H9 (cell line): ENCODE results near the gene FLOT2. TPM values are rescaled to one million over a fixed set of nuclear protein-coding genes. Genes with fewer than 3 reads are reported as not detected.

ENCODE experiments used
- DNase-seq: peaks from one replicate; pipeline ENCODE4 v3.0.0-alpha.2; 2017
- H2AFZ ChIP-seq: one replicate; pipeline ENCODE4 v1.6.1; 2013; ENCODE audit warnings: mild to moderate bottlenecking, low read length, control low read depth, moderate library complexity
- H2AK5ac ChIP-seq: 2 replicates; pipeline ENCODE4 v1.6.1; 2013; ENCODE audit warnings: low read length, control low read depth, mixed read lengths; ENCODE audit not compliant: insufficient read length
- H2BK120ac ChIP-seq: one replicate; pipeline ENCODE4 v1.6.1; 2013; ENCODE audit warnings: low read depth, mild to moderate bottlenecking, low read length, control low read depth, inconsistent platforms; ENCODE audit not compliant: poor library complexity, severe bottlenecking
- H2BK12ac ChIP-seq: 2 replicates; pipeline ENCODE4 v1.6.1; 2013; ENCODE audit warnings: low read length, control low read depth, mixed read lengths, low read depth; ENCODE audit not compliant: insufficient read length
- H2BK15ac ChIP-seq: 2 replicates; pipeline ENCODE4 v1.6.1; 2013; ENCODE audit warnings: low read depth, low read length, control low read depth
- H2BK20ac ChIP-seq: one replicate; pipeline ENCODE4 v1.6.1; 2013; ENCODE audit warnings: low read depth, mild to moderate bottlenecking, low read length, control low read depth, inconsistent platforms; ENCODE audit not compliant: poor library complexity, severe bottlenecking
- H2BK5ac ChIP-seq: 2 replicates; pipeline ENCODE4 v1.6.1; 2013; ENCODE audit warnings: low read length, control low read depth, mixed read lengths; ENCODE audit not compliant: insufficient read length
- H3K14ac ChIP-seq: 2 replicates; pipeline ENCODE4 v1.6.1; 2013; ENCODE audit warnings: low read length, control low read depth; ENCODE audit not compliant: insufficient read depth
- H3K18ac ChIP-seq: 2 replicates; pipeline ENCODE4 v1.6.1; 2013; ENCODE audit warnings: low read depth, mild to moderate bottlenecking, mixed read lengths, low read length, control low read depth; ENCODE audit not compliant: insufficient read length
- H3K23ac ChIP-seq: 2 replicates; pipeline ENCODE4 v1.6.1; 2013; ENCODE audit warnings: low read length, control low read depth, mixed read lengths, low read depth; ENCODE audit not compliant: insufficient read length
- H3K23me2 ChIP-seq: 2 replicates; pipeline ENCODE4 v1.6.1; 2013; ENCODE audit warnings: low read depth, mild to moderate bottlenecking, mixed read lengths, low read length, control low read depth; ENCODE audit not compliant: insufficient read length, poor library complexity, severe bottlenecking
- H3K27ac ChIP-seq: 2 replicates; pipeline ENCODE4 v1.5.1; 2013; ENCODE audit warnings: low read length, control low read depth, mixed read lengths, low read depth; ENCODE audit not compliant: insufficient read length
- H3K27me3 ChIP-seq: 2 replicates; pipeline ENCODE4 v1.6.1; 2013; ENCODE audit warnings: low read length, control low read depth, inconsistent platforms; ENCODE audit not compliant: insufficient read depth
- H3K4ac ChIP-seq: 2 replicates; pipeline ENCODE4 v1.6.1; 2013; ENCODE audit warnings: low read depth, mild to moderate bottlenecking, control low read depth, inconsistent platforms, low read length, moderate library complexity
- H3K4me1 ChIP-seq: 2 replicates; pipeline ENCODE4 v1.6.1; 2013; ENCODE audit warnings: low read length, control low read depth, inconsistent platforms; ENCODE audit not compliant: insufficient read depth
- H3K4me2 ChIP-seq: 2 replicates; pipeline ENCODE4 v1.6.1; 2013; ENCODE audit warnings: low read length, control low read depth, mixed read lengths; ENCODE audit not compliant: insufficient read length, insufficient read depth
- H3K56ac ChIP-seq: 2 replicates; pipeline ENCODE4 v1.6.1; 2013; ENCODE audit warnings: low read depth, mild to moderate bottlenecking, mixed read lengths, low read length, control low read depth; ENCODE audit not compliant: insufficient read length
- H3K79me1 ChIP-seq: 2 replicates; pipeline ENCODE4 v1.6.1; 2013; ENCODE audit warnings: low read depth, mild to moderate bottlenecking, moderate library complexity, low read length, control low read depth, inconsistent platforms; ENCODE audit not compliant: insufficient read depth, poor library complexity, severe bottlenecking
- H3K79me2 ChIP-seq: 2 replicates; pipeline ENCODE4 v1.6.1; 2013; ENCODE audit warnings: low read length, control low read depth, inconsistent platforms; ENCODE audit not compliant: insufficient read depth
- H3K9ac ChIP-seq: 2 replicates; pipeline ENCODE4 v1.6.1; 2013; ENCODE audit warnings: low read length, control low read depth, mixed read lengths; ENCODE audit not compliant: insufficient read length; ENCODE audit errors: extremely low read depth
- H3K9me3 ChIP-seq: one replicate; pipeline ENCODE4 v1.6.1; 2013; ENCODE audit warnings: low read depth, low read length, inconsistent platforms; ENCODE audit not compliant: control insufficient read depth
- H3T11ph ChIP-seq: one replicate; pipeline ENCODE4 v1.6.1; 2013; ENCODE audit warnings: mild to moderate bottlenecking, low read length, control low read depth, inconsistent platforms
- H4K20me1 ChIP-seq: one replicate; pipeline ENCODE4 v1.6.1; 2013; ENCODE audit not compliant: control insufficient read depth, insufficient read length, insufficient read depth
- H4K5ac ChIP-seq: 2 replicates; pipeline ENCODE4 v1.6.1; 2013; ENCODE audit warnings: low read depth, mild to moderate bottlenecking, mixed read lengths, low read length, control low read depth; ENCODE audit not compliant: insufficient read length
- H4K8ac ChIP-seq: replicated peaks from 2 replicates; pipeline ENCODE4 v1.6.1; 2013; ENCODE audit warnings: low read length, control low read depth, mixed read lengths, low read depth; ENCODE audit not compliant: insufficient read length
- H4K91ac ChIP-seq: 2 replicates; pipeline ENCODE4 v1.6.1; 2013; ENCODE audit warnings: low read depth, mild to moderate bottlenecking, moderate library complexity, mixed read lengths, low read length, control low read depth; ENCODE audit not compliant: insufficient read length
- H3K27ac Mint-ChIP-seq, 3 experiments: 2 replicates in 2 of 3; 3 replicates in 1 of 3; pipeline ENCODE4 v1.8.0; 2020 to 2021; ENCODE audit warnings: mixed read lengths in 3 of 3, mild to moderate bottlenecking in 1 of 3, moderate library complexity in 1 of 3
- H3K27me3 Mint-ChIP-seq: 2 replicates; pipeline ENCODE4 v1.8.0; 2021; ENCODE audit warnings: low read depth, mild to moderate bottlenecking, moderate library complexity, mixed read lengths
- H3K36me3 Mint-ChIP-seq, 3 experiments: 2 replicates in 2 of 3; 3 replicates in 1 of 3; pipeline ENCODE4 v1.8.0; 2020 to 2021; ENCODE audit warnings: low read depth in 3 of 3, mixed read lengths in 3 of 3; ENCODE audit not compliant: insufficient read depth in 1 of 3
- H3K4me1 Mint-ChIP-seq, 2 experiments: 2 replicates each; pipeline ENCODE4 v1.8.0; 2020; ENCODE audit warnings: mixed read lengths in 2 of 2
- H3K4me3 Mint-ChIP-seq, 2 experiments: 2 replicates in 1 of 2; 3 replicates in 1 of 2; pipeline ENCODE4 v1.8.0; 2020 to 2021; ENCODE audit warnings: mild to moderate bottlenecking in 2 of 2, mixed read lengths in 2 of 2, moderate library complexity in 1 of 2
- H3K9me3 Mint-ChIP-seq, 2 experiments: 2 replicates in 1 of 2; 3 replicates in 1 of 2; pipeline ENCODE4 v1.8.0; 2020; ENCODE audit warnings: mild to moderate bottlenecking in 2 of 2, mixed read lengths in 2 of 2, moderate library complexity in 1 of 2
- WGBS: extraction: QIAGEN DNeasy Blood & Tissue Kit; methylation state at CpG from one replicate; pipeline ENCODE4 v1.1.7; 2013; ENCODE audit warnings: missing lambda C conversion rate, low lambda C conversion rate, mixed read lengths; ENCODE audit not compliant: insufficient read length; ENCODE audit errors: extremely low coverage; 5-methylcytosine and 5-hydroxymethylcytosine counted together
- total RNA-seq: library from RNA; stranded (reverse); gene quantifications from 2 replicates; pipeline ENCODE4 v1.2.1, GENCODE V29; 2021
- TF ChIP-seq, protein P1 (sequence below): fragments of 200-600 bp; sonication (generic); conservative IDR thresholded peaks from 3 replicates; pipeline ENCODE4 v1.8.0; 2021; ENCODE audit warnings: antibody characterized with exemption, mild to moderate bottlenecking

The FLOT2 gene
- total RNA-seq, 1 experiment from 2014 or later = 173 TPM

DNA sequence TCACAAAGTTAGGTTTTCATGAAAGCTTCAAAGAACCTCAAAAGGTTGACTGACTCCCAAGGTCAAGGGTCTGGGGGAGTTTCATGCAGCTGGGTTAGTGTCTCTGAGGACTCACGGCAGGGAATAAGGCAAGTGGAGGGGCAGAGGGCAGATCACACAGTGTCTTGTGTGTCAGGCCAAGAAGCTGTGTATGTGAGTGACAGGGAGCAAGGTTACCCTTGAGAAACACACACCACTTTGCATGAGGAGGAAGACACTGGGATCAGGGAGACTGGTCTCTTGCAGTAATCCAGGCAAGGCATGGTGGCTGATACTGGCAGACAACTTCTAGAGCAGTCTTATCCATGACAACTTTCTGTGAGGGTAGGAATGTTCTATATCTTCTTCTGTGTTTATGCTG lies 6.3 kb downstream of the FLOT2 start:
- Histone ChIP-seq H3K79me2 (peaks cover 2% of the 10 kb centered on the region; the same call in 1 of the 2 replicates), H4K8ac (no peak overlapping the region), H2BK120ac (no peak overlapping the region), H3K4me2 (no peak overlapping the region), H2BK5ac (no peak overlapping the region), H3T11ph (no peak overlapping the region), H2BK15ac (no peak overlapping the region), H2BK20ac (no peak overlapping the region), H3K4me1 (peaks cover 5% of the 10 kb centered on the region; the same call in 1 of the 2 replicates), H3K23ac (no peak overlapping the region), H2AFZ (no peak overlapping the region), H3K9me3 (no peaks in the 10 kb centered on the region), H3K18ac (no peak overlapping the region), H3K4ac (no peak overlapping the region), H4K91ac (no peak overlapping the region), H3K56ac (no peak overlapping the region), H3K14ac (no peak overlapping the region), H3K23me2 (no peaks in the 10 kb centered on the region), H3K27ac (no peak overlapping the region), H2AK5ac (no peak overlapping the region), H3K9ac (no peak overlapping the region), H4K5ac (no peak overlapping the region), H3K79me1 (peaks cover 2% of the 10 kb centered on the region), H2BK12ac (no peak overlapping the region), H4K20me1 (peaks cover 4% of the 10 kb centered on the region), H3K27me3 (0 out of 2 replicates have a peak, but pooled peaks cover 1% of the 10 kb centered on the region)
- Mint-ChIP-seq H3K4me3 (no peak overlapping the region), H3K9me3 (no peaks in the 10 kb centered on the region), H3K36me3 (peaks cover 11 to 26% (median 17%) of the 10 kb centered on the region in 3 experiments), H3K27me3 (peaks cover 2% of the 10 kb centered on the region; the same call in 1 of the 2 replicates), H3K4me1 (peaks cover 10% of the 10 kb centered on the region in 2 experiments), H3K27ac (peak overlapping the region in 1 of 3 experiments; percentile 22; a peak in 1 of 7 replicates)
- TF ChIP-seq, protein P1, sequence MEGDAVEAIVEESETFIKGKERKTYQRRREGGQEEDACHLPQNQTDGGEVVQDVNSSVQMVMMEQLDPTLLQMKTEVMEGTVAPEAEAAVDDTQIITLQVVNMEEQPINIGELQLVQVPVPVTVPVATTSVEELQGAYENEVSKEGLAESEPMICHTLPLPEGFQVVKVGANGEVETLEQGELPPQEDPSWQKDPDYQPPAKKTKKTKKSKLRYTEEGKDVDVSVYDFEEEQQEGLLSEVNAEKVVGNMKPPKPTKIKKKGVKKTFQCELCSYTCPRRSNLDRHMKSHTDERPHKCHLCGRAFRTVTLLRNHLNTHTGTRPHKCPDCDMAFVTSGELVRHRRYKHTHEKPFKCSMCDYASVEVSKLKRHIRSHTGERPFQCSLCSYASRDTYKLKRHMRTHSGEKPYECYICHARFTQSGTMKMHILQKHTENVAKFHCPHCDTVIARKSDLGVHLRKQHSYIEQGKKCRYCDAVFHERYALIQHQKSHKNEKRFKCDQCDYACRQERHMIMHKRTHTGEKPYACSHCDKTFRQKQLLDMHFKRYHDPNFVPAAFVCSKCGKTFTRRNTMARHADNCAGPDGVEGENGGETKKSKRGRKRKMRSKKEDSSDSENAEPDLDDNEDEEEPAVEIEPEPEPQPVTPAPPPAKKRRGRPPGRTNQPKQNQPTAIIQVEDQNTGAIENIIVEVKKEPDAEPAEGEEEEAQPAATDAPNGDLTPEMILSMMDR = no peak
- no CpG with 5 or more reads among the region's 1 CpG for WGBS
- no peak for DNase-seq
